PC-3 (cell line): ENCODE measurements around the gene AMER2.

Source experiments
- CTCF ChIP-seq: fragments of 300-600 bp; sonication (generic); conservative IDR thresholded peaks from 2 replicates; pipeline ENCODE4 v1.5.1; 2017; ENCODE audit warnings: antibody characterized with exemption, low read depth, mild to moderate bottlenecking, low read length
- EZH2 ChIP-seq: fragments of 300-600 bp; sonication (generic); IDR thresholded peaks from one replicate; pipeline ENCODE4 v1.6.1; 2017; ENCODE audit warnings: antibody characterized with exemption, mild to moderate bottlenecking, low read length; ENCODE audit not compliant: unreplicated experiment

GRCh38 chr13:25170554-25171111 is 1.5 kb downstream of the AMER2 start:
- TF ChIP-seq CTCF (no peak), EZH2 (no peak)
